Hair follicle dermal papilla cell (primary cell): ENCODE results near the gene SLC35D1. TPM values are rescaled to one million over a fixed set of nuclear protein-coding genes. Genes with fewer than 3 reads are reported as not detected.

Experiments used
- small RNA-seq: library from RNA; depleted of rRNA; stranded (forward); fragments of <200 nt; gene quantifications from one replicate; pipeline ENCODE3, GENCODE V24; 2012
- total RNA-seq: library from RNA; depleted of rRNA; stranded (reverse); fragments of >200 nt; gene quantifications from 2 replicates; pipeline ENCODE4 v1.2.3, GENCODE V29; 2012

Gene SLC35D1
- total RNA-seq: 17.1 and 18.5 TPM in 2 replicates

GRCh38 chr1:67053785-67054772 lies at the start of gene SLC35D1:
Gene SLC35D1 (minus strand): TSS chr1:67054148. CDS start chr1:67054013, 135 bp downstream.

Small RNA genes within 50 kb of the gene (small RNA-seq; reads per million reads assigned to genes)
- not detected for gene RF00322

Other genes starting within 250 kb of the SLC35D1 start
- 11.0 and 12.5 TPM in 2 replicates for gene DNAI4, start 129.3 kb downstream of the SLC35D1 start, total RNA-seq
- 42.3 and 52.6 TPM in 2 replicates for gene MIER1, start 129.2 kb downstream of the SLC35D1 start, total RNA-seq
- gene C1orf141, start 80.8 kb upstream of the SLC35D1 start, total RNA-seq: not detected in 2 replicates
- 0.24 TPM in 1 of 2 replicates, not detected in the other for gene IL23R, start 112.3 kb upstream of the SLC35D1 start, total RNA-seq